Gastrocnemius medialis (tissue), 4 donors: Measurements from ENCODE around the gene EIPR1.

Experiments used
- CTCF ChIP-seq, 5 experiments: fragments of 450-650 bp in 3 of 5; fragments of 200-600 bp in 2 of 5; sonication (generic) in 2 of 5; IDR thresholded peaks in 4 of 5; conservative IDR thresholded peaks in 1 of 5; 1 replicate in 4 of 5; 2 replicates in 1 of 5; pipeline ENCODE4 v1.5.1; 2016 to 2019; ENCODE audit warnings: antibody characterized with exemption in 5 of 5, mild to moderate bottlenecking in 3 of 5, moderate library complexity in 3 of 5
- POLR2A ChIP-seq, 2 donors: fragments of 450-650 bp; IDR thresholded peaks; one replicate each; pipeline ENCODE4 v1.6.1; 2017; ENCODE audit warnings: antibody characterized with exemption in 2 of 2, mild to moderate bottlenecking in 2 of 2, moderate library complexity in 2 of 2

- TF ChIP-seq CTCF (IDR thresholded peaks at IDR 0.05 in 4 of 5, conservative IDR thresholded peaks at IDR 0.05 in 1 of 5) (no peak), POLR2A (IDR thresholded peaks at IDR 0.05) (no peak)
Observed at GRCh38 chr2:3277050-3277747, 100.4 kb downstream of the EIPR1 start.
